DND-41 (cell line): ENCODE measurements around the gene CLCN7.

Source experiments
- ATAC-seq: fragments of 200-7000 bp; cut with Tn5 transposase; 3 replicates; pipeline ENCODE4 v1.9.1; 2021; ENCODE audit warnings: low read depth; ENCODE audit not compliant: insufficient read depth
- DNase-seq: peaks from one replicate; pipeline ENCODE4 v3.0.0-alpha.2; 2020
- H2AFZ ChIP-seq: 2 replicates; pipeline ENCODE4 v1.6.0; 2012; ENCODE audit warnings: low read depth, low read length
- H3K27ac ChIP-seq: 2 replicates; pipeline ENCODE4 v1.5.1; 2012; ENCODE audit warnings: low read length, inconsistent platforms
- H3K27me3 ChIP-seq: fragments of 200-600 bp; sonication (generic); 2 replicates; pipeline ENCODE4 v1.6.0; 2012; ENCODE audit warnings: low read length, mild to moderate bottlenecking, inconsistent platforms; ENCODE audit not compliant: insufficient read depth, poor library complexity
- H3K36me3 ChIP-seq: 2 replicates; pipeline ENCODE4 v1.5.1; 2012; ENCODE audit warnings: low read length, inconsistent platforms; ENCODE audit not compliant: insufficient read depth
- H3K4me1 ChIP-seq: 2 replicates; pipeline ENCODE4 v1.5.1; 2012; ENCODE audit warnings: mild to moderate bottlenecking, low read length; ENCODE audit not compliant: insufficient read depth
- H3K4me2 ChIP-seq: 2 replicates; pipeline ENCODE4 v1.6.0; 2012; ENCODE audit warnings: mild to moderate bottlenecking, moderate library complexity, low read length, inconsistent platforms; ENCODE audit not compliant: insufficient read depth
- H3K4me3 ChIP-seq, 2 experiments: fragments of 200-600 bp in 1 of 2; shearing (Covaris generic) in 1 of 2; 2 replicates each; pipeline ENCODE4 v1.5.1; 2012 to 2016; ENCODE audit warnings: inconsistent platforms in 2 of 2, low read length in 2 of 2, mild to moderate bottlenecking in 2 of 2, low read depth in 1 of 2, moderate library complexity in 1 of 2
- H3K79me2 ChIP-seq: 2 replicates; pipeline ENCODE4 v1.6.0; 2012; ENCODE audit warnings: low read length, inconsistent platforms; ENCODE audit not compliant: insufficient read depth
- H3K9ac ChIP-seq: 2 replicates; pipeline ENCODE4 v1.6.0; 2012; ENCODE audit warnings: low read depth, mild to moderate bottlenecking, inconsistent platforms, low read length, moderate library complexity
- H3K9me3 ChIP-seq: 2 replicates; pipeline ENCODE4 v1.5.1; 2012; ENCODE audit warnings: low read length, moderate library complexity, mild to moderate bottlenecking, inconsistent platforms; ENCODE audit not compliant: insufficient read depth, severe bottlenecking
- H4K20me1 ChIP-seq: 2 replicates; pipeline ENCODE4 v1.6.0; 2012; ENCODE audit warnings: low read length; ENCODE audit not compliant: insufficient read depth
- EZH2 ChIP-seq: IDR thresholded peaks from 3 replicates; pipeline ENCODE4 v1.6.1; 2012; ENCODE audit warnings: borderline replicate concordance, low read depth, mild to moderate bottlenecking, moderate library complexity, low read length, inconsistent platforms; ENCODE audit not compliant: severe bottlenecking
- TF ChIP-seq, protein P1 (sequence below): IDR thresholded peaks from 2 replicates; pipeline ENCODE4 v1.5.1; 2012; ENCODE audit warnings: borderline replicate concordance, low read length, moderate library complexity, mild to moderate bottlenecking; ENCODE audit not compliant: poor library complexity, severe bottlenecking; ENCODE audit errors: extremely low read depth

The CLCN7 gene

GRCh38 chr16:1449201-1449788, 25.5 kb downstream of the CLCN7 start:
- ATAC-seq (no peak), DNase-seq (no peak)
- no peak overlapping the region for H3K4me2 ChIP-seq
- H3K27ac ChIP-seq: no peak overlapping the region
- peaks cover 76% of the 10 kb centered on the region for H3K36me3 ChIP-seq
- H3K4me3 ChIP-seq: no peak overlapping the region
- peaks cover 11% of the 10 kb centered on the region; the same call in 1 of the 2 replicates for H4K20me1 ChIP-seq
- H3K79me2 ChIP-seq: no peaks in the 10 kb centered on the region
- no peak for TF ChIP-seq EZH2
- TF ChIP-seq, protein P1, sequence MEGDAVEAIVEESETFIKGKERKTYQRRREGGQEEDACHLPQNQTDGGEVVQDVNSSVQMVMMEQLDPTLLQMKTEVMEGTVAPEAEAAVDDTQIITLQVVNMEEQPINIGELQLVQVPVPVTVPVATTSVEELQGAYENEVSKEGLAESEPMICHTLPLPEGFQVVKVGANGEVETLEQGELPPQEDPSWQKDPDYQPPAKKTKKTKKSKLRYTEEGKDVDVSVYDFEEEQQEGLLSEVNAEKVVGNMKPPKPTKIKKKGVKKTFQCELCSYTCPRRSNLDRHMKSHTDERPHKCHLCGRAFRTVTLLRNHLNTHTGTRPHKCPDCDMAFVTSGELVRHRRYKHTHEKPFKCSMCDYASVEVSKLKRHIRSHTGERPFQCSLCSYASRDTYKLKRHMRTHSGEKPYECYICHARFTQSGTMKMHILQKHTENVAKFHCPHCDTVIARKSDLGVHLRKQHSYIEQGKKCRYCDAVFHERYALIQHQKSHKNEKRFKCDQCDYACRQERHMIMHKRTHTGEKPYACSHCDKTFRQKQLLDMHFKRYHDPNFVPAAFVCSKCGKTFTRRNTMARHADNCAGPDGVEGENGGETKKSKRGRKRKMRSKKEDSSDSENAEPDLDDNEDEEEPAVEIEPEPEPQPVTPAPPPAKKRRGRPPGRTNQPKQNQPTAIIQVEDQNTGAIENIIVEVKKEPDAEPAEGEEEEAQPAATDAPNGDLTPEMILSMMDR: no peak
- no peaks in the 10 kb centered on the region for H3K27me3 ChIP-seq
- no peak overlapping the region for H2AFZ ChIP-seq
- H3K9ac ChIP-seq: no peak overlapping the region
- H3K4me1 ChIP-seq: no peaks in the 10 kb centered on the region
- H3K9me3 ChIP-seq: no peaks in the 10 kb centered on the region

DNA sequence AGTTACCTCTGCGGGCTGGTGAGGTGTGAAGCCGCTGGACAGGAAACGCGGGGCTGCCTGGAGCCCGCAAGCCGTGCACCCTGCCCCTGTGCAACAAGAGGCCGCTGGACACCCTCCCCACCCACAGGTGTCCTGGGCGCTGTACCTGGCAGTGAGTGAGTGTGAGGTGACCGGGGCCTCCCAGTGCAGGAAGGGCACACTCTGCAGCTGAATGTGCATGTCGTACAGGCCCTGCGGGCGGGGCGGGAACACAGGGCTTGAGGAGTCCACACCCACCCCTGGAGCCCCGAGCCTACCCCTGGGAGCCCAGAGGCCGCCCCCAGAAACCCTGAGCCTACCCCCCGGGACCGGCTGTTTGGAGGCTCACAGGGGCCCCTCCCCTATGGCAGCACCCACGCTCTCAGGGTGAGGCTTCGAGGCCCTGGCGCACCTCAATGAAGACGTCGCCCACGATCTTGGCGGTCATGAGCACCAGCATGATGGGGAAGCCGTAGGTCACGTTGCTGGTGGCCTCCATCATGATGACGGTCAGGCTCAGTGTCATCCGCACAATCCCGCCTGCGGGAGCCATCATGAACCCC, 26.2 kb downstream of the CLCN7 start:
- H3K4me1 ChIP-seq: no peaks in the 10 kb centered on the region

GRCh38 chr16:1447965-1448364, 26.9 kb downstream of the CLCN7 start:
- ATAC-seq (no peak), DNase-seq (no peak)
- TF ChIP-seq, protein P1: no peak
- TF ChIP-seq EZH2: no peak
- Histone ChIP-seq H3K27ac (no peak overlapping the region), H2AFZ (no peak overlapping the region), H3K4me1 (no peaks in the 10 kb centered on the region), H3K9ac (no peak overlapping the region), H4K20me1 (peaks cover 11% of the 10 kb centered on the region; the same call in 1 of the 2 replicates), H3K27me3 (no peaks in the 10 kb centered on the region), H3K4me2 (no peak overlapping the region), H3K36me3 (peaks cover 65% of the 10 kb centered on the region), H3K9me3 (no peaks in the 10 kb centered on the region), H3K4me3 (no peak overlapping the region), H3K79me2 (no peaks in the 10 kb centered on the region)

More for the DNA sequence above, 26.2 kb downstream of the CLCN7 start:
- Histone ChIP-seq H3K27ac (no peak overlapping the region), H3K9me3 (no peaks in the 10 kb centered on the region), H4K20me1 (peaks cover 11% of the 10 kb centered on the region; the same call in 1 of the 2 replicates), H3K27me3 (no peaks in the 10 kb centered on the region), H3K79me2 (no peaks in the 10 kb centered on the region), H3K4me2 (no peak overlapping the region), H3K4me3 (no peak overlapping the region), H3K36me3 (peaks cover 70% of the 10 kb centered on the region), H3K9ac (no peak overlapping the region), H2AFZ (no peak overlapping the region)
- DNase-seq: no peak
- TF ChIP-seq EZH2: no peak
- TF ChIP-seq, protein P1: no peak
- ATAC-seq: no peak
